ENCODE data around the gene HJURP. TPM values are rescaled to one million over a fixed set of nuclear protein-coding genes. Genes with fewer than 3 reads are reported as not detected.

HJURP gene
- polyA plus RNA-seq, 3 donors = not detected

DNA sequence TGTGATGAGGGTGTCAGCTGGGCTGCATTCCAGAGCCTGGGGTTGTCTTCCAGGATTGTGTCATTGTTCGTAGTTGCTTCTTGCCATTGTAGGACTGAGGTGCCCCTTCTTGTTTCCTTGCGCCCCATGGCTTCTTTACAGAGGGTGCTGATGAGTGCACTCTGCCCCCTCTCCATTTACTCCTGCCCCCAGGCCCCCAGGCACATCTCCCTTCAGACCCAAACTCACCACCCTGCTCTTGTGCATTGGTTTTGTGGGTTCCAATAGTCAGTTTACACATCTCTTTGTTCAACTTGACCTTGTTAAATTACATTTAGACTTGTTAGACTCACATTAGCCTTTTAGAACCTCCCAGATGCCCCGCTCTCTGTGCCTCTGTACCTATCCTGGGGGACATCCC is 33.1 kb downstream of the HJURP start:
- no peak overlapping the region for H2AFZ ChIP-seq (ENCODE audit: insufficient read depth, low read depth, low read length, poor library complexity, severe bottlenecking)

DNA sequence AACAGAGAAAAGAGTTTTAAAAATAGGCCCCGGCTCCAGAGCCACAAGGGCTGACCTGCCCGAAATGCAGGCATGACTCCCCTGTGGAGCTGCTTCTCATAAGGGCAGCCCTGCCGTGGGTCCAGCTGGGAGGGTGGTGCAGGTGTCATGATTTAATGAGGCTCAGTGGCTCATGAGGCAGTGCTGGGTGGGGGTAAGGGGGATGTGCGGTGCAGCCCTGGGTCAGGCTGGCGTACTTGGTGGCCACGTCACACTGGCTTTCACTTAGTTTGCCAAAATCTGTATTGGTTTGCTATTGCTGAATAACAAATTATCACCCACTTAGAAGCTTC is 33.6 kb downstream of the HJURP start:
- H3K4me2 ChIP-seq (replicated peaks; ENCODE audit: extremely low read depth, low read length, poor library complexity, severe bottlenecking) = no peak overlapping the region
- no peaks in the 10 kb centered on the region for H3K27me3 ChIP-seq (ENCODE audit: control insufficient read depth in 2 of 2, insufficient read depth in 2 of 2, low read length in 2 of 2)
- Mint-ChIP-seq H3K27ac (no peak overlapping the region), H3K9me3 (no peaks in the 10 kb centered on the region), H3K4me1 (peaks cover 7% of the 10 kb centered on the region), H3K27me3 (ENCODE audit: low read depth in 3 of 3) (peaks cover 0 to 7% (median 2%) of the 10 kb centered on the region in 3 donors), H3K36me3 (no peaks in the 10 kb centered on the region), H3K4me3 (no peak overlapping the region)
- no peak overlapping the region for H3K27ac ChIP-seq (ENCODE audit: low read depth in 1 of 2, low read length in 2 of 2)
- no peaks in the 10 kb centered on the region for H3K9me3 ChIP-seq (replicated peaks in 1 of 2; ENCODE audit: control insufficient read depth in 1 of 2, insufficient read depth in 1 of 2, low read length in 2 of 2)
- H2AFZ ChIP-seq (ENCODE audit: insufficient read depth, low read depth, low read length, poor library complexity, severe bottlenecking) = no peak overlapping the region
- 66% methylated on average over 3 of the region's 6 CpGs for WGBS (ENCODE audit: insufficient coverage)
- no peak overlapping the region for H3K4me3 ChIP-seq (replicated peaks in 1 of 3; ENCODE audit: low read depth in 2 of 3, low read length in 3 of 3)
- TF ChIP-seq, protein P1, sequence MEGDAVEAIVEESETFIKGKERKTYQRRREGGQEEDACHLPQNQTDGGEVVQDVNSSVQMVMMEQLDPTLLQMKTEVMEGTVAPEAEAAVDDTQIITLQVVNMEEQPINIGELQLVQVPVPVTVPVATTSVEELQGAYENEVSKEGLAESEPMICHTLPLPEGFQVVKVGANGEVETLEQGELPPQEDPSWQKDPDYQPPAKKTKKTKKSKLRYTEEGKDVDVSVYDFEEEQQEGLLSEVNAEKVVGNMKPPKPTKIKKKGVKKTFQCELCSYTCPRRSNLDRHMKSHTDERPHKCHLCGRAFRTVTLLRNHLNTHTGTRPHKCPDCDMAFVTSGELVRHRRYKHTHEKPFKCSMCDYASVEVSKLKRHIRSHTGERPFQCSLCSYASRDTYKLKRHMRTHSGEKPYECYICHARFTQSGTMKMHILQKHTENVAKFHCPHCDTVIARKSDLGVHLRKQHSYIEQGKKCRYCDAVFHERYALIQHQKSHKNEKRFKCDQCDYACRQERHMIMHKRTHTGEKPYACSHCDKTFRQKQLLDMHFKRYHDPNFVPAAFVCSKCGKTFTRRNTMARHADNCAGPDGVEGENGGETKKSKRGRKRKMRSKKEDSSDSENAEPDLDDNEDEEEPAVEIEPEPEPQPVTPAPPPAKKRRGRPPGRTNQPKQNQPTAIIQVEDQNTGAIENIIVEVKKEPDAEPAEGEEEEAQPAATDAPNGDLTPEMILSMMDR (IDR thresholded peaks at IDR 0.05) = no peak
- H4K20me1 ChIP-seq (ENCODE audit: insufficient read depth, low read length) = no peaks in the 10 kb centered on the region
- intact Hi-C loops (cut with micrococcal nuclease) = no loop called here
- no peaks in the 10 kb centered on the region for H3K36me3 ChIP-seq (replicated peaks in 1 of 2; ENCODE audit: control insufficient read depth in 1 of 2, insufficient read depth in 2 of 2, low read length in 2 of 2)
- H3K9ac ChIP-seq (ENCODE audit: insufficient read depth, low read length, poor library complexity, severe bottlenecking) = no peak overlapping the region
- no peak for DNase-seq
- H3K79me2 ChIP-seq (ENCODE audit: insufficient read depth, low read length) = no peaks in the 10 kb centered on the region
- H3K4me1 ChIP-seq (ENCODE audit: control insufficient read depth in 1 of 2, insufficient read depth in 2 of 2, low read length in 2 of 2) = peaks cover 4 to 8% of the 10 kb centered on the region in 2 donors

More for the DNA sequence above, 33.1 kb downstream of the HJURP start:
- Mint-ChIP-seq H3K4me1 (peaks cover 7% of the 10 kb centered on the region), H3K4me3 (no peak overlapping the region), H3K9me3 (peaks cover 0 to 3% (median 0%) of the 10 kb centered on the region in 7 donors), H3K27me3 (ENCODE audit: low read depth in 3 of 3) (peaks cover 2 to 6% (median 2%) of the 10 kb centered on the region in 3 donors), H3K27ac (no peak overlapping the region), H3K36me3 (no peaks in the 10 kb centered on the region)
- Histone ChIP-seq H3K4me3 (replicated peaks in 1 of 3; ENCODE audit: low read depth in 2 of 3, low read length in 3 of 3) (no peak overlapping the region), H3K27me3 (ENCODE audit: control insufficient read depth in 2 of 2, insufficient read depth in 2 of 2, low read length in 2 of 2) (no peaks in the 10 kb centered on the region), H4K20me1 (ENCODE audit: insufficient read depth, low read length) (no peaks in the 10 kb centered on the region), H3K4me1 (ENCODE audit: control insufficient read depth in 1 of 2, insufficient read depth in 2 of 2, low read length in 2 of 2) (peaks cover 4 to 8% of the 10 kb centered on the region in 2 donors), H3K9ac (ENCODE audit: insufficient read depth, low read length, poor library complexity, severe bottlenecking) (no peak overlapping the region), H3K36me3 (replicated peaks in 1 of 2; ENCODE audit: control insufficient read depth in 1 of 2, insufficient read depth in 2 of 2, low read length in 2 of 2) (no peaks in the 10 kb centered on the region), H3K4me2 (replicated peaks; ENCODE audit: extremely low read depth, low read length, poor library complexity, severe bottlenecking) (no peak overlapping the region), H3K79me2 (ENCODE audit: insufficient read depth, low read length) (no peaks in the 10 kb centered on the region), H3K9me3 (replicated peaks in 1 of 2; ENCODE audit: control insufficient read depth in 1 of 2, insufficient read depth in 1 of 2, low read length in 2 of 2) (no peaks in the 10 kb centered on the region), H3K27ac (ENCODE audit: low read depth in 1 of 2, low read length in 2 of 2) (no peak overlapping the region)
- intact Hi-C loops (cut with micrococcal nuclease) = no loop called here
- TF ChIP-seq, protein P1 (IDR thresholded peaks at IDR 0.05) = no peak
- WGBS (ENCODE audit: insufficient coverage) = 83% methylated on average over 1 of the region's 3 CpGs
- DNase-seq = no peak
